ENCODE results near the gene CNPPD1.

CNPPD1 gene

GRCh38 chr2:219178377-219179175 is 1.9 kb upstream of the CNPPD1 start:
- DNase-seq, result peak in 1 of 2 experiments; percentile 29

- DNase-seq, result peak; percentile 55 to 84
These were observed 1.0 kb upstream of the CNPPD1 start, which contains the start of gene RETREG2 for GRCh38 chr2:219177552-219178376. Gene RETREG2 (plus strand): TSS chr2:219178275. CDS start chr2:219178353, 78 bp downstream.

DNA sequence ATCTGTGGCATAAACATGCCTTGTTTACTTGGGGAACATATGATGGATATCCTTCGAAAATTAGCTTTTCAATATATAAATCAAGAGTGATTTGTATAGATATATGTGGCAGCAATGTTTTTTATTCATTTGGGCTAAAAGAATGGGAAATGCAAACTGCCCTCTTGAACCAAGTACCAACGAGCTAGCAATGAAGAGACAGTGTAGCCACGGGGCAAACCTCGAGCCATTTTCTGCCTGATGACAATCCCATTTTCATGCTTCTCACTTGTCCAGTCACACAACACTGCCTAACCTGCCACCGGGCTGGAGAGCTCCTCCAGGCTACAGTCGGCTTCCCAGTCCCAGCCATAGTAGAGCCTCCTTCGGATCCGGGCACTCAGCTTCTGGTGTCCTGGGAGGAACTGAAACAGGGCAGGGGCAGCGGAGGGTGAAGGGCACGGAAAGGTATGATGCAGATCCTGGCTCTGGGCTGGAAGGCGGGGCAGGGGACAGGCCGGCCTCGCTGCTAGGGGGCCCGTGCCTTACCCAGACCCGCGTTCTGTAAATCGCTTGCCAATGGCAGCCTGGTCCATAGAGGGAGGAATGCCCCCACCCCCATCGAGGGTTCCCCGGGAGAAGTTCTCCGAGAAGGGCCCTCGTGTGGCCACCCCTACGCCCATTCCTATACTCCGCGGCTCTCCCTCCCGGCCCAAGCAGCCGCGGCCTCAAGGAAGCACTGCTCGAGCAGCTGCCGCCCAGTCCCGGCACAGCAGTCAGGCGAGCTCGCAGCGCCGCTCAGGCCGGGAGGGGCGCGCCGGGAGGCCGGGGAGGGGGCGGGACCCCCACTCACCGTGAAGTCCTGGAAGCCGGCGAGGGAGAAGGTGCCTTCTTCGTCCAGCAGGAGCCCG is 552 bp downstream of the CNPPD1 start:
- peak in 1 of 2 experiments; percentile 51 for DNase-seq

DNA sequence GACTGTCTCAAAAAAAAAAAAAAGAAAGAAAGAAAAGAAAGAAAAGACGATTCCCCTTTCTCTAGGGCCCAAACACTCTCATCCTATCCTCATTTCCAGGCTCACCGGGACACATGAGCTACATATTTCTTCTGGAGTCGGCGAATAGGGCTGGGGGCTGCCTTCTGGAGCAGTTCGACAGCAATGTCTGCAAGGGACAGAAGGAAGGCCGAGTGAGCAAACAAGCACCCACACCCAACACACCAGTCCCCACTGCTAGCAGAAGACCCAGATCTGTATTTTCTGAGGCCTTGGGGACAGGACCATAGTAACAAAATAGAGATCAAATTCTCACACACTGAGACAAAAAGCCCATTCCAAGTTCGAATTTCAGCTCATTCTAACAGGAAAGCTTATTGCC is 1.2 kb downstream of the CNPPD1 start:
- DNase-seq, result no peak

DNA sequence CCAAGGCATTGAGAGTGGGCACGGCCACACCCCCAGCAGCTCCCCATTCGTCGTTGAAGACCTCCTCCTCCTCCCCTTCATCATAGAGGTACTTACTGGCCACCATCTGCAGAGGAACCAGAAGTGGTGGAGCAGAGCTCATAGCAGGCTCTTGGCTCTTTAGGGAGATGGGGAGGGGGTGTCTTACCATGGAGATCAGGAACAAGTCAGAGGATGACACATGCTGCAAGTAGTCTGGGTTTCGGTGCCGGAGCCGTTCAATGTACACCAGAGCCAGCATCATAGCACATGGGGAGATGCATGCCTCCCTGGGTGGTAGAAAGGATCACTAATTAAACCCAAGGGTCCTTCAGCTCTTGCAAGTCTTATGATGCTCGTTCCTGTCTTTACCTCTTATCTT is 1.9 kb downstream of the CNPPD1 start:
- DNase-seq, result no peak

- DNase-seq, result no peak
These were observed 2.6 kb downstream of the CNPPD1 start for GRCh38 chr2:219174146-219174545.

GRCh38 chr2:219173176-219173575 is 3.5 kb downstream of the CNPPD1 start:
- DNase-seq, result no peak

- no peak for DNase-seq
These were observed 4.2 kb downstream of the CNPPD1 start for GRCh38 chr2:219172231-219173154.

- DNase-seq, result peak in 1 of 2 experiments; percentile 9
These were observed 5.5 kb downstream of the CNPPD1 start for GRCh38 chr2:219171231-219171651.

GRCh38 chr2:219169930-219170654 is 6.6 kb downstream of the CNPPD1 start, which contains the start of gene SLC23A3:
Gene SLC23A3 (minus strand): TSS chr2:219170029. CDS start chr2:219169984, 45 bp downstream.
- DNase-seq, result no peak

GRCh38 chr2:219168932-219169331 is 7.8 kb downstream of the CNPPD1 start:
- no peak for DNase-seq

DNA sequence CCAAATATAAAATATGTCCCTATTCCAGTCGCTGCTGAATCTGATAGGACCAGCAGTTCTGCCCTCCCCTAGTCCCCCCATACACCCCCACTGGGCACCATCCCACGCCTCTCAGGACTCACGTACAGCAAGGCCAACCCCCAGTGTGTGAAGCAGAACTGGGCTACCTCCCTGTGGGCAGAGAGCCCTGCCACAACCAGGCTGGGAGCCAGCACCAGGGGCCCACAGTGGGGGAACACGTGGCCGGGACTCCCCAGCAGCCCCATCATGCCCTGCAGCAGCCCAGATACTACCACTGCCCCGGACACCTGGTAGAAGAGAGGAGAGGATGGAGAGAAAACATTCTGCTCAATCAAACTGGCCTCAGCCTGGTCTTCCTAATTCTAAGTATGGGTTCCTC is 8.2 kb downstream of the CNPPD1 start:
- no peak for DNase-seq

- no peak for DNase-seq
These were observed 8.7 kb downstream of the CNPPD1 start for GRCh38 chr2:219167997-219168396.

- no peak for DNase-seq
These were observed 11.4 kb downstream of the CNPPD1 start for GRCh38 chr2:219165058-219165911.

DNA sequence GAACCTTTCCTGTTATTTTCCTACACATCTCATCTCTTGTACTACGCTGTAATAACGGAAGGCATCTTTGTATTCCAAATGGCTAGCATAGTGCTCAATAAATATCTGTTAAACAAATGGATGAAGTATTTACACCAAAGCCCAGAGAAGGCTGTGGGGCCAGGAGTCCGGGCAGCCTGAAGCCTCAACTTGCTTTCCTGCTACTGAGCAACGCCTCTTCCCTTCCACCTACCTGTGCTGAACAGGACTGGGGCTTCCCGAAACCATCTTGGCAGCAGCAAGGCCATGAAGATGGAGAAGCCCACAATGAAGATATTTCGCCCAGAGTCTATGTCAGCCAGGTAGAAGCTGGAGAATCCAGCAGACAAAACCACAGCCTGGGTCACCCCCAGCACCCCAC is 13.6 kb downstream of the CNPPD1 start:
- DNase-seq, result no peak

DNA sequence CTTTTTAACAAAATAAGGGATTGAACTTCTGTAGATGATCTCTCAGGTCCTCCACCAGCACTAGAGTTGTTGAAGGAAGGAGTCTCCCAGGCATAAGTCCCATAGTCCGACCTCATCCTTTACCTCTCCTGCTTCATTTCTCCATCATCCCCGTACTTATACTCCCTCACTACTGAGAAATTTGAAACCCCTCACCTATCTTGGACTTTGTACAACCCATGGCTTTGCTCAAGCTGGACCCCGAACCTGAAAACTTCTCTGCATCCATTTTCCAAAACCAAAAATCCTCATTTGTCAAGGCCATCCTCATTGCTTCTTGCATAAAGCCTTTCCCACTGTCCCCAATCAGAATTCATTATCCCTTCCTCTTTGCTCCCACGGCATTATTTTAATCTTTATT is 15.6 kb downstream of the CNPPD1 start:
- no peak for DNase-seq

GRCh38 chr2:219160186-219161017 is 16.3 kb downstream of the CNPPD1 start, which contains the start of gene NHEJ1:
Gene NHEJ1 (minus strand): TSS chr2:219160815. CDS start chr2:219158362, 2,453 bp downstream.
- peak; percentile 81 to 88 for DNase-seq

GRCh38 chr2:219159771-219160185 is 16.9 kb downstream of the CNPPD1 start:
- no peak for DNase-seq

GRCh38 chr2:219158586-219158985 is 18.1 kb downstream of the CNPPD1 start:
- DNase-seq, result no peak
